H9 (cell line): Measurements from ENCODE around the gene AADAT. TPM values are rescaled to one million over a fixed set of nuclear protein-coding genes. Genes with fewer than 3 reads are reported as not detected.

Source experiments
- DNase-seq: peaks from one replicate; pipeline ENCODE4 v3.0.0-alpha.2; 2017
- H2AFZ ChIP-seq: one replicate; pipeline ENCODE4 v1.6.1; 2013; ENCODE audit warnings: mild to moderate bottlenecking, low read length, control low read depth, moderate library complexity
- H2AK5ac ChIP-seq: 2 replicates; pipeline ENCODE4 v1.6.1; 2013; ENCODE audit warnings: low read length, control low read depth, mixed read lengths; ENCODE audit not compliant: insufficient read length
- H2BK120ac ChIP-seq: one replicate; pipeline ENCODE4 v1.6.1; 2013; ENCODE audit warnings: low read depth, mild to moderate bottlenecking, low read length, control low read depth, inconsistent platforms; ENCODE audit not compliant: poor library complexity, severe bottlenecking
- H2BK12ac ChIP-seq: 2 replicates; pipeline ENCODE4 v1.6.1; 2013; ENCODE audit warnings: low read length, control low read depth, mixed read lengths, low read depth; ENCODE audit not compliant: insufficient read length
- H2BK15ac ChIP-seq: 2 replicates; pipeline ENCODE4 v1.6.1; 2013; ENCODE audit warnings: low read depth, low read length, control low read depth
- H2BK20ac ChIP-seq: one replicate; pipeline ENCODE4 v1.6.1; 2013; ENCODE audit warnings: low read depth, mild to moderate bottlenecking, low read length, control low read depth, inconsistent platforms; ENCODE audit not compliant: poor library complexity, severe bottlenecking
- H2BK5ac ChIP-seq: 2 replicates; pipeline ENCODE4 v1.6.1; 2013; ENCODE audit warnings: low read length, control low read depth, mixed read lengths; ENCODE audit not compliant: insufficient read length
- H3K14ac ChIP-seq: 2 replicates; pipeline ENCODE4 v1.6.1; 2013; ENCODE audit warnings: low read length, control low read depth; ENCODE audit not compliant: insufficient read depth
- H3K18ac ChIP-seq: 2 replicates; pipeline ENCODE4 v1.6.1; 2013; ENCODE audit warnings: low read depth, mild to moderate bottlenecking, mixed read lengths, low read length, control low read depth; ENCODE audit not compliant: insufficient read length
- H3K23ac ChIP-seq: 2 replicates; pipeline ENCODE4 v1.6.1; 2013; ENCODE audit warnings: low read length, control low read depth, mixed read lengths, low read depth; ENCODE audit not compliant: insufficient read length
- H3K23me2 ChIP-seq: 2 replicates; pipeline ENCODE4 v1.6.1; 2013; ENCODE audit warnings: low read depth, mild to moderate bottlenecking, mixed read lengths, low read length, control low read depth; ENCODE audit not compliant: insufficient read length, poor library complexity, severe bottlenecking
- H3K27ac ChIP-seq: 2 replicates; pipeline ENCODE4 v1.5.1; 2013; ENCODE audit warnings: low read length, control low read depth, mixed read lengths, low read depth; ENCODE audit not compliant: insufficient read length
- H3K27me3 ChIP-seq: 2 replicates; pipeline ENCODE4 v1.6.1; 2013; ENCODE audit warnings: low read length, control low read depth, inconsistent platforms; ENCODE audit not compliant: insufficient read depth
- H3K4ac ChIP-seq: 2 replicates; pipeline ENCODE4 v1.6.1; 2013; ENCODE audit warnings: low read depth, mild to moderate bottlenecking, control low read depth, inconsistent platforms, low read length, moderate library complexity
- H3K4me1 ChIP-seq: 2 replicates; pipeline ENCODE4 v1.6.1; 2013; ENCODE audit warnings: low read length, control low read depth, inconsistent platforms; ENCODE audit not compliant: insufficient read depth
- H3K4me2 ChIP-seq: 2 replicates; pipeline ENCODE4 v1.6.1; 2013; ENCODE audit warnings: low read length, control low read depth, mixed read lengths; ENCODE audit not compliant: insufficient read length, insufficient read depth
- H3K56ac ChIP-seq: 2 replicates; pipeline ENCODE4 v1.6.1; 2013; ENCODE audit warnings: low read depth, mild to moderate bottlenecking, mixed read lengths, low read length, control low read depth; ENCODE audit not compliant: insufficient read length
- H3K79me1 ChIP-seq: 2 replicates; pipeline ENCODE4 v1.6.1; 2013; ENCODE audit warnings: low read depth, mild to moderate bottlenecking, moderate library complexity, low read length, control low read depth, inconsistent platforms; ENCODE audit not compliant: insufficient read depth, poor library complexity, severe bottlenecking
- H3K79me2 ChIP-seq: 2 replicates; pipeline ENCODE4 v1.6.1; 2013; ENCODE audit warnings: low read length, control low read depth, inconsistent platforms; ENCODE audit not compliant: insufficient read depth
- H3K9ac ChIP-seq: 2 replicates; pipeline ENCODE4 v1.6.1; 2013; ENCODE audit warnings: low read length, control low read depth, mixed read lengths; ENCODE audit not compliant: insufficient read length; ENCODE audit errors: extremely low read depth
- H3K9me3 ChIP-seq: one replicate; pipeline ENCODE4 v1.6.1; 2013; ENCODE audit warnings: low read depth, low read length, inconsistent platforms; ENCODE audit not compliant: control insufficient read depth
- H3T11ph ChIP-seq: one replicate; pipeline ENCODE4 v1.6.1; 2013; ENCODE audit warnings: mild to moderate bottlenecking, low read length, control low read depth, inconsistent platforms
- H4K20me1 ChIP-seq: one replicate; pipeline ENCODE4 v1.6.1; 2013; ENCODE audit not compliant: control insufficient read depth, insufficient read length, insufficient read depth
- H4K5ac ChIP-seq: 2 replicates; pipeline ENCODE4 v1.6.1; 2013; ENCODE audit warnings: low read depth, mild to moderate bottlenecking, mixed read lengths, low read length, control low read depth; ENCODE audit not compliant: insufficient read length
- H4K8ac ChIP-seq: replicated peaks from 2 replicates; pipeline ENCODE4 v1.6.1; 2013; ENCODE audit warnings: low read length, control low read depth, mixed read lengths, low read depth; ENCODE audit not compliant: insufficient read length
- H4K91ac ChIP-seq: 2 replicates; pipeline ENCODE4 v1.6.1; 2013; ENCODE audit warnings: low read depth, mild to moderate bottlenecking, moderate library complexity, mixed read lengths, low read length, control low read depth; ENCODE audit not compliant: insufficient read length
- H3K27ac Mint-ChIP-seq, 3 experiments: 2 replicates in 2 of 3; 3 replicates in 1 of 3; pipeline ENCODE4 v1.8.0; 2020 to 2021; ENCODE audit warnings: mixed read lengths in 3 of 3, mild to moderate bottlenecking in 1 of 3, moderate library complexity in 1 of 3
- H3K27me3 Mint-ChIP-seq: 2 replicates; pipeline ENCODE4 v1.8.0; 2021; ENCODE audit warnings: low read depth, mild to moderate bottlenecking, moderate library complexity, mixed read lengths
- H3K36me3 Mint-ChIP-seq, 3 experiments: 2 replicates in 2 of 3; 3 replicates in 1 of 3; pipeline ENCODE4 v1.8.0; 2020 to 2021; ENCODE audit warnings: low read depth in 3 of 3, mixed read lengths in 3 of 3; ENCODE audit not compliant: insufficient read depth in 1 of 3
- H3K4me1 Mint-ChIP-seq, 2 experiments: 2 replicates each; pipeline ENCODE4 v1.8.0; 2020; ENCODE audit warnings: mixed read lengths in 2 of 2
- H3K4me3 Mint-ChIP-seq, 2 experiments: 2 replicates in 1 of 2; 3 replicates in 1 of 2; pipeline ENCODE4 v1.8.0; 2020 to 2021; ENCODE audit warnings: mild to moderate bottlenecking in 2 of 2, mixed read lengths in 2 of 2, moderate library complexity in 1 of 2
- H3K9me3 Mint-ChIP-seq, 2 experiments: 2 replicates in 1 of 2; 3 replicates in 1 of 2; pipeline ENCODE4 v1.8.0; 2020; ENCODE audit warnings: mild to moderate bottlenecking in 2 of 2, mixed read lengths in 2 of 2, moderate library complexity in 1 of 2
- WGBS: extraction: QIAGEN DNeasy Blood & Tissue Kit; methylation state at CpG from one replicate; pipeline ENCODE4 v1.1.7; 2013; ENCODE audit warnings: missing lambda C conversion rate, low lambda C conversion rate, mixed read lengths; ENCODE audit not compliant: insufficient read length; ENCODE audit errors: extremely low coverage; 5-methylcytosine and 5-hydroxymethylcytosine counted together
- total RNA-seq: library from RNA; stranded (reverse); gene quantifications from 2 replicates; pipeline ENCODE4 v1.2.1, GENCODE V29; 2021
- TF ChIP-seq, protein P1 (sequence below): fragments of 200-600 bp; sonication (generic); conservative IDR thresholded peaks from 3 replicates; pipeline ENCODE4 v1.8.0; 2021; ENCODE audit warnings: antibody characterized with exemption, mild to moderate bottlenecking

Gene AADAT
- total RNA-seq, 1 experiment from 2014 or later: 14.1 TPM

DNA sequence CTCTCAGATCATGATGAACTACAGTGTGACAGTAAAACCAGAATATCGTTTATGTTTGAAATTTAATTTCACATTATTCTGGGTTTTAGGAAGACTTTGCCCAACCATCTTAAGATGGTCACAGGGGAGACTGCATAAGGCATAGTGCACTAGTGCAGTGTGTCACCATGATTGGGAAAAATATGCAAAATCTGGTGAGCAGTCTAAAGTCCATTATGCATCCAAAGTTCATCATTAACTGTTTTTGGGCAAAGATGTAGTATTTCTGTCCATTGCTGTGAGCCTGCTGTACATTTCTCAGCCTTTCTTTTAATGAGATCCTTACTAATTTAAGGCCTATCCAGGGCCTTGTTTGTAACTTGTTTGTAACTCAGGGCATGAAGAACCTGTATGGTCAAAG is 52.3 kb downstream of the AADAT start:
- Histone ChIP-seq H2BK12ac (no peak overlapping the region), H3K14ac (no peak overlapping the region), H4K20me1 (no peaks in the 10 kb centered on the region), H2BK120ac (no peak overlapping the region), H3K9me3 (no peaks in the 10 kb centered on the region), H3K9ac (no peak overlapping the region), H3K79me1 (no peaks in the 10 kb centered on the region), H3T11ph (no peak overlapping the region), H4K91ac (no peak overlapping the region), H3K56ac (no peak overlapping the region), H2AFZ (no peak overlapping the region), H3K27me3 (no peaks in the 10 kb centered on the region), H2AK5ac (no peak overlapping the region), H3K27ac (no peak overlapping the region), H3K23me2 (no peaks in the 10 kb centered on the region), H3K4me1 (no peaks in the 10 kb centered on the region), H3K79me2 (no peaks in the 10 kb centered on the region), H3K4me2 (no peak overlapping the region), H2BK5ac (no peak overlapping the region), H4K5ac (no peak overlapping the region), H3K23ac (no peak overlapping the region), H4K8ac (no peak overlapping the region), H3K4ac (no peak overlapping the region), H2BK20ac (no peak overlapping the region), H2BK15ac (no peak overlapping the region), H3K18ac (no peak overlapping the region)
- DNase-seq: no peak
- Mint-ChIP-seq H3K36me3 (no peaks in the 10 kb centered on the region), H3K4me3 (no peak overlapping the region), H3K27me3 (no peaks in the 10 kb centered on the region; the same call in 1 of the 2 replicates), H3K27ac (no peak overlapping the region), H3K4me1 (peaks cover 5 to 7% of the 10 kb centered on the region in 2 experiments; a peak in 3 of 4 replicates), H3K9me3 (no peaks in the 10 kb centered on the region)
- no CpG with 5 or more reads among the region's 1 CpG for WGBS
- TF ChIP-seq, protein P1, sequence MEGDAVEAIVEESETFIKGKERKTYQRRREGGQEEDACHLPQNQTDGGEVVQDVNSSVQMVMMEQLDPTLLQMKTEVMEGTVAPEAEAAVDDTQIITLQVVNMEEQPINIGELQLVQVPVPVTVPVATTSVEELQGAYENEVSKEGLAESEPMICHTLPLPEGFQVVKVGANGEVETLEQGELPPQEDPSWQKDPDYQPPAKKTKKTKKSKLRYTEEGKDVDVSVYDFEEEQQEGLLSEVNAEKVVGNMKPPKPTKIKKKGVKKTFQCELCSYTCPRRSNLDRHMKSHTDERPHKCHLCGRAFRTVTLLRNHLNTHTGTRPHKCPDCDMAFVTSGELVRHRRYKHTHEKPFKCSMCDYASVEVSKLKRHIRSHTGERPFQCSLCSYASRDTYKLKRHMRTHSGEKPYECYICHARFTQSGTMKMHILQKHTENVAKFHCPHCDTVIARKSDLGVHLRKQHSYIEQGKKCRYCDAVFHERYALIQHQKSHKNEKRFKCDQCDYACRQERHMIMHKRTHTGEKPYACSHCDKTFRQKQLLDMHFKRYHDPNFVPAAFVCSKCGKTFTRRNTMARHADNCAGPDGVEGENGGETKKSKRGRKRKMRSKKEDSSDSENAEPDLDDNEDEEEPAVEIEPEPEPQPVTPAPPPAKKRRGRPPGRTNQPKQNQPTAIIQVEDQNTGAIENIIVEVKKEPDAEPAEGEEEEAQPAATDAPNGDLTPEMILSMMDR: no peak
